HFFc6 (cell line): ENCODE results near the gene PHRF1. TPM values are rescaled to one million over a fixed set of nuclear protein-coding genes. Genes with fewer than 3 reads are reported as not detected.

Source experiments
- DNase-seq: peaks from one replicate; pipeline ENCODE4 v3.0.0-alpha.2; 2018
- H3K27ac Mint-ChIP-seq: 2 replicates; pipeline ENCODE4 v1.8.0; 2020; ENCODE audit warnings: mild to moderate bottlenecking, mixed read lengths
- H3K27me3 Mint-ChIP-seq: 2 replicates; pipeline ENCODE4 v1.8.0; 2021; ENCODE audit warnings: mild to moderate bottlenecking, moderate library complexity, mixed read lengths; ENCODE audit not compliant: insufficient read depth
- H3K36me3 Mint-ChIP-seq: 2 replicates; pipeline ENCODE4 v1.8.0; 2021; ENCODE audit warnings: low read depth, mixed read lengths
- H3K4me1 Mint-ChIP-seq: 2 replicates; pipeline ENCODE4 v1.8.0; 2020; ENCODE audit warnings: low read depth, mixed read lengths
- H3K4me3 Mint-ChIP-seq: 2 replicates; pipeline ENCODE4 v1.8.0; 2020; ENCODE audit warnings: mild to moderate bottlenecking, moderate library complexity, mixed read lengths
- H3K9me3 Mint-ChIP-seq: 2 replicates; pipeline ENCODE4 v1.8.0; 2020; ENCODE audit warnings: mild to moderate bottlenecking, mixed read lengths
- total RNA-seq, 6 experiments: library from RNA; stranded (reverse); fragmentation: NEBNext Ultra II Directional; extraction: Animal tissue kit (Norgen Biotek cat#: 25700); gene quantifications; 2 replicates in 1 of 6; 3 replicates in 5 of 6; pipeline ENCODE4 v1.2.3, GENCODE V29; 2021
- TF ChIP-seq, protein P1 (sequence below): fragments of 200-600 bp; sonication (generic); IDR thresholded peaks from 2 replicates; pipeline ENCODE4 v1.5.0; 2021; ENCODE audit warnings: antibody characterized with exemption, mild to moderate bottlenecking

The PHRF1 gene
- total RNA-seq, 6 experiments from 2014 or later = 23.8 to 27.5 (median 24.8) TPM

- peaks cover 9% of the 10 kb centered on the region; the same call in 1 of the 2 replicates for H3K36me3 Mint-ChIP-seq
- peak within 1 kb of the TSS; percentile 88 for H3K4me3 Mint-ChIP-seq
- TF ChIP-seq, protein P1, sequence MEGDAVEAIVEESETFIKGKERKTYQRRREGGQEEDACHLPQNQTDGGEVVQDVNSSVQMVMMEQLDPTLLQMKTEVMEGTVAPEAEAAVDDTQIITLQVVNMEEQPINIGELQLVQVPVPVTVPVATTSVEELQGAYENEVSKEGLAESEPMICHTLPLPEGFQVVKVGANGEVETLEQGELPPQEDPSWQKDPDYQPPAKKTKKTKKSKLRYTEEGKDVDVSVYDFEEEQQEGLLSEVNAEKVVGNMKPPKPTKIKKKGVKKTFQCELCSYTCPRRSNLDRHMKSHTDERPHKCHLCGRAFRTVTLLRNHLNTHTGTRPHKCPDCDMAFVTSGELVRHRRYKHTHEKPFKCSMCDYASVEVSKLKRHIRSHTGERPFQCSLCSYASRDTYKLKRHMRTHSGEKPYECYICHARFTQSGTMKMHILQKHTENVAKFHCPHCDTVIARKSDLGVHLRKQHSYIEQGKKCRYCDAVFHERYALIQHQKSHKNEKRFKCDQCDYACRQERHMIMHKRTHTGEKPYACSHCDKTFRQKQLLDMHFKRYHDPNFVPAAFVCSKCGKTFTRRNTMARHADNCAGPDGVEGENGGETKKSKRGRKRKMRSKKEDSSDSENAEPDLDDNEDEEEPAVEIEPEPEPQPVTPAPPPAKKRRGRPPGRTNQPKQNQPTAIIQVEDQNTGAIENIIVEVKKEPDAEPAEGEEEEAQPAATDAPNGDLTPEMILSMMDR = no peak
- H3K27ac Mint-ChIP-seq = peak within 1 kb of the TSS; percentile 77
- no peaks in the 10 kb centered on the region for H3K4me1 Mint-ChIP-seq
- H3K9me3 Mint-ChIP-seq = no peaks in the 10 kb centered on the region
- peak; percentile 78 for DNase-seq
- peaks cover 8% of the 10 kb centered on the region for H3K27me3 Mint-ChIP-seq
Measured at GRCh38 chr11:615504-616319, 39.4 kb downstream of the PHRF1 start, which contains the start of gene IRF7. TSS of gene IRF7 (minus strand) at chr11:615950. CDS start at chr11:615364, 586 bp downstream.

- Mint-ChIP-seq H3K27ac (peak overlapping the region; percentile 77; the same call in 1 of the 2 replicates), H3K27me3 (peaks cover 8% of the 10 kb centered on the region; the same call in 1 of the 2 replicates), H3K36me3 (peaks cover 6% of the 10 kb centered on the region; the same call in 1 of the 2 replicates), H3K9me3 (no peaks in the 10 kb centered on the region), H3K4me1 (no peaks in the 10 kb centered on the region), H3K4me3 (no peak overlapping the region)
- DNase-seq = no peak
- TF ChIP-seq, protein P1 = no peak
Measured at GRCh38 chr11:616320-617198, 40.3 kb downstream of the PHRF1 start.

DNA sequence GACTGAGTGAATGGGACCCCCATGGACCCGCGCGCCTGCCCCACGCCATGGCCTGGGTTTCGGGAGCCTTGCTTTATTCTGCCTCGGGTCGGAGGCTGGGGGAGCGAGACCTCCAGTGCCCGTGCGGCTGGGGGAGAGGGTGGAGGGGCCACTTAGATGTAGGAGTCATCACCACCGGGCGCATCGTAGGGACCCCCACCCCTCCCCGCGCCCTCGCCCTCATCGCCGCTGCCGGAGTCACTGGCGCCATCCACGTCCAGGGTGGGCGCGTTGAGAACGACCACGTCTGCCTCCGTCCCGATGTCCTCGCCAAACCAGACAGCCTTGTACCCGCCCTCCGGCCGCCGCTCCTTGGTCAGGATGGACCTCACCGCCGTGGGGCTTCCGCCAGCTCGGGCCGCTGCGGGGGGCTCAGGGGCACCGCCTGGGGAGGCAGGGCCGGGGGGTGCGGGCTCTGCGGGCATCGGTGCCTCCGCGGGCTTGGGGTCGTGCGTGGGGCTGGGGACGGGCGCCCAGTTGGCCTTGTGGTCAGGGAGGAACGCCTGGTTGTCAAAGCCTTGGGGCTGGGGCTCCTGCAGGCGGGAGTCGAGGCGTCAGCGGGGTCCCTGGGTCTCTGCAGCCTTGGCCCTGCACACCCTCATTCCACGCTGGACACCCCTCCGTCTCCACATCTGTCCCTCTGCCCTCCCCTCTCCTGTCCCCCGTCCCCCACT is 41.1 kb downstream of the PHRF1 start:
- Mint-ChIP-seq H3K4me1 (no peaks in the 10 kb centered on the region), H3K4me3 (no peak overlapping the region), H3K36me3 (peaks cover under 1% of the 10 kb centered on the region; the same call in 1 of the 2 replicates), H3K27ac (no peak overlapping the region), H3K9me3 (no peaks in the 10 kb centered on the region), H3K27me3 (peaks cover 8% of the 10 kb centered on the region; the same call in 1 of the 2 replicates)
- DNase-seq = no peak
- TF ChIP-seq, protein P1 = no peak

DNA sequence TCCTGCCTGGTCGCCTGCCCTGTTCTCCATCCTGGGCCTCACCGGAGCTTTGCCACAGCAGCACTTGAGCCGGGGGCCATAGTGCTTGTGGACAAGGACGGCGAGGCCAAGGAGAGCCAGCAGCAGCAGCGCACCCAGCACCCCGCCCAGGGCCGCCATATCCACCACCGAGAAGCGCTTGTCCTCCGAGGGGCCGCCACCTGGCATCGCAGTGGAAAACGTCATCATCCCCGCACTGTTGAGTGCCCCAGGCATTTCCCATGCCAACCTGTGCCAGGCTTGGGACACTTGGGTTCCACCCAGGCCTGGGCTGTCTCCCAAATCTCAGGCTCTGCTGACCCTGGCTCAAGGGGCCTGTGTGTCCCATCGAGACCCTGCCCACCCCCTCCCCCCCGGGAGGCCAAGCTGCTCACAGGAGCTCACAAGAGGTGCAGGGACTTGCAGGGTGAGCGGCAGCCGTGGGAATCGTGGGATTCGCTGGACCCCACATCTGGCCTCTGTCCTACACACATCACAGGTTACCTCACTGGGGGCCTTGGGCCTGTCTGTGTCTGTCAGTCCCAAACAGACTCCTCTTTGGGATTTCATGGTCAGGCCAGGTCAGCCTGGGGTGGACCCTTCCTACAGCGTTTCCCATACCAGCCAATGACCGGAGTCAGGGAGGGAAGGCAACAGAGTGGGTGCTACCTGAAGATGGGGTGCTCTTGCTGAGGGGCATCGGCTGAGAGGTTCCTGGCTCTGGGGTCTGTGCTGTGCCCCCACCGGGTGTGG is 41.8 kb downstream of the PHRF1 start:
- no peak overlapping the region for H3K27ac Mint-ChIP-seq
- H3K9me3 Mint-ChIP-seq = no peaks in the 10 kb centered on the region
- H3K36me3 Mint-ChIP-seq = no peaks in the 10 kb centered on the region
- H3K4me3 Mint-ChIP-seq = no peak overlapping the region
- no peaks in the 10 kb centered on the region for H3K4me1 Mint-ChIP-seq
- DNase-seq = no peak
- H3K27me3 Mint-ChIP-seq = peaks cover 8% of the 10 kb centered on the region
- TF ChIP-seq, protein P1 = no peak
